ENCODE measurements around the gene PPP1R3F.
"Not testable (repeated sequence)": the region's sequence is repeated elsewhere in the genome, so short reads cannot be mapped to it uniquely, and the experiment has no call there.

The PPP1R3F gene

GRCh38 chrX:49273181-49273727 is 3.7 kb downstream of the PPP1R3F start:
- no peak for DNase-seq (ENCODE audit: low spot score)

GRCh38 chrX:49276207-49276606 is 6.6 kb downstream of the PPP1R3F start:
- no peak for DNase-seq (ENCODE audit: low spot score)

GRCh38 chrX:49276671-49277534 is 7.3 kb downstream of the PPP1R3F start:
- no peak for DNase-seq (ENCODE audit: low spot score)

- no peak for DNase-seq (ENCODE audit: low spot score)
These were observed 7.9 kb downstream of the PPP1R3F start for GRCh38 chrX:49277535-49277830.

GRCh38 chrX:49278081-49278480 is 8.5 kb downstream of the PPP1R3F start:
- DNase-seq (ENCODE audit: low spot score), result no peak

GRCh38 chrX:49282647-49283011 is 13.0 kb downstream of the PPP1R3F start:
- peak; percentile 22 for DNase-seq (ENCODE audit: low spot score)

GRCh38 chrX:49284212-49284611 is 14.6 kb downstream of the PPP1R3F start:
- DNase-seq (ENCODE audit: low spot score), result no peak

- DNase-seq (ENCODE audit: low spot score), result no peak
These were observed 16.5 kb downstream of the PPP1R3F start for GRCh38 chrX:49286136-49286535.

- no peak for DNase-seq (ENCODE audit: low spot score)
These were observed 17.0 kb downstream of the PPP1R3F start for GRCh38 chrX:49286581-49286980.

- DNase-seq (ENCODE audit: low spot score), result no peak
These were observed 18.1 kb downstream of the PPP1R3F start for GRCh38 chrX:49287665-49288064.

- DNase-seq (ENCODE audit: low spot score), result no peak
These were observed 20.6 kb downstream of the PPP1R3F start for GRCh38 chrX:49290215-49290614.

- DNase-seq (ENCODE audit: low spot score), result peak; percentile 39
These were observed 22.2 kb downstream of the PPP1R3F start for GRCh38 chrX:49291615-49292337.

GRCh38 chrX:49292400-49293362 is 23.1 kb downstream of the PPP1R3F start:
- no peak for DNase-seq (ENCODE audit: low spot score)

GRCh38 chrX:49299293-49299692 is 29.7 kb downstream of the PPP1R3F start:
- not testable (repeated sequence) for DNase-seq (ENCODE audit: low spot score)

- no peak for DNase-seq (ENCODE audit: low spot score)
These were observed 31.1 kb downstream of the PPP1R3F start for GRCh38 chrX:49300703-49301102.

- no peak for DNase-seq (ENCODE audit: low spot score)
These were observed 33.8 kb downstream of the PPP1R3F start, which contains the start of gene GAGE10 for GRCh38 chrX:49303346-49303745. Gene GAGE10, plus strand, starts transcription at chrX:49303646. Its CDS starts 1,214 bp downstream, at chrX:49304860.

GRCh38 chrX:49307775-49308174 is 38.2 kb downstream of the PPP1R3F start:
- DNase-seq (ENCODE audit: low spot score), result not testable (repeated sequence)

- DNase-seq (ENCODE audit: low spot score), result peak; percentile 20
These were observed 39.1 kb downstream of the PPP1R3F start for GRCh38 chrX:49308604-49309269.

GRCh38 chrX:49309401-49309981 is 39.9 kb downstream of the PPP1R3F start:
- peak; percentile 3 for DNase-seq (ENCODE audit: low spot score)

GRCh38 chrX:49310371-49310770 is 40.8 kb downstream of the PPP1R3F start:
- DNase-seq (ENCODE audit: low spot score), result no peak

- no peak for DNase-seq (ENCODE audit: low spot score)
These were observed 42.6 kb downstream of the PPP1R3F start for GRCh38 chrX:49312176-49312575.

All from pons (tissue), 1 donor.